ENCODE results near the gene MAX. TPM values are rescaled to one million over a fixed set of nuclear protein-coding genes. Genes with fewer than 3 reads are reported as not detected.

MAX gene
- total RNA-seq, 1 experiment from 2014 or later = 72.9 TPM

- no peak overlapping the region for H4K8ac ChIP-seq (replicated peaks; ENCODE audit: insufficient read length, low read depth, low read length)
These were observed 5.8 kb downstream of the MAX start for GRCh38 chr14:65096323-65097089.

More at GRCh38 chr14:65096323-65097089, 5.8 kb downstream of the MAX start:
- Histone ChIP-seq H2BK12ac (ENCODE audit: insufficient read length, low read depth, low read length) (no peak overlapping the region), H3K56ac (ENCODE audit: insufficient read length, low read depth, low read length) (no peak overlapping the region), H3K9me3 (ENCODE audit: control insufficient read depth, low read depth, low read length) (no peaks in the 10 kb centered on the region), H3T11ph (ENCODE audit: low read length) (no peak overlapping the region), H4K5ac (ENCODE audit: insufficient read length, low read depth, low read length) (no peak overlapping the region), H4K20me1 (ENCODE audit: control insufficient read depth, insufficient read depth, insufficient read length) (no peaks in the 10 kb centered on the region), H2AFZ (ENCODE audit: low read length) (no peak overlapping the region), H3K79me1 (ENCODE audit: insufficient read depth, low read depth, low read length, poor library complexity, severe bottlenecking) (peaks cover 9% of the 10 kb centered on the region), H2BK15ac (ENCODE audit: low read depth, low read length) (no peak overlapping the region), H3K14ac (ENCODE audit: insufficient read depth, low read length) (no peak overlapping the region), H3K27me3 (ENCODE audit: insufficient read depth, low read length) (no peaks in the 10 kb centered on the region), H2AK5ac (ENCODE audit: insufficient read length, low read length) (no peak overlapping the region), H2BK20ac (ENCODE audit: low read depth, low read length, poor library complexity, severe bottlenecking) (no peak overlapping the region), H2BK5ac (ENCODE audit: insufficient read length, low read length) (no peak overlapping the region), H2BK120ac (ENCODE audit: low read depth, low read length, poor library complexity, severe bottlenecking) (no peak overlapping the region), H3K23ac (ENCODE audit: insufficient read length, low read depth, low read length) (no peak overlapping the region), H3K79me2 (ENCODE audit: insufficient read depth, low read length) (peaks cover 2% of the 10 kb centered on the region; the same call in 1 of the 2 replicates), H3K9ac (ENCODE audit: extremely low read depth, insufficient read length, low read length) (no peak overlapping the region), H3K4me2 (ENCODE audit: insufficient read depth, insufficient read length, low read length) (no peak overlapping the region), H3K27ac (ENCODE audit: insufficient read length, low read depth, low read length) (no peak overlapping the region), H3K23me2 (ENCODE audit: insufficient read length, low read depth, low read length, poor library complexity, severe bottlenecking) (no peaks in the 10 kb centered on the region), H3K4ac (ENCODE audit: low read depth, low read length) (no peak overlapping the region), H3K18ac (ENCODE audit: insufficient read length, low read depth, low read length) (no peak overlapping the region), H3K4me1 (ENCODE audit: insufficient read depth, low read length) (peaks cover 2% of the 10 kb centered on the region; the same call in 1 of the 2 replicates), H4K91ac (ENCODE audit: insufficient read length, low read depth, low read length) (no peak overlapping the region)
- Mint-ChIP-seq H3K27me3 (ENCODE audit: low read depth) (no peaks in the 10 kb centered on the region), H3K4me1 (peaks cover 33 to 34% of the 10 kb centered on the region in 2 experiments), H3K4me3 (no peak overlapping the region), H3K27ac (0 out of 7 replicates have a peak overlapping the region, but pooled peaks of 1 of the 3 experiments have one; percentile 29), H3K9me3 (no peaks in the 10 kb centered on the region), H3K36me3 (ENCODE audit: insufficient read depth in 1 of 3, low read depth in 3 of 3) (peaks cover 25 to 58% (median 39%) of the 10 kb centered on the region in 3 experiments)
- DNase-seq = no peak
- TF ChIP-seq CTCF (conservative IDR thresholded peaks at IDR 0.05) = no peak
- no CpG with 5 or more reads among the region's 6 CpGs for WGBS (ENCODE audit: extremely low coverage, insufficient read length, low lambda C conversion rate)
